A549 (cell line): ENCODE data around the gene RGMB. TPM values are rescaled to one million over a fixed set of nuclear protein-coding genes. Genes with fewer than 3 reads are reported as not detected.

Experiments
- ATAC-seq, 2 experiments: fragments of 200-7000 bp in 1 of 2; fragments of >200 bp in 1 of 2; cut with Nextera tagmentation in 1 of 2; cut with Tn5 transposase in 1 of 2; 3 replicates each; pipeline versions ENCODE4 v1.8.0 to v1.9.1; 2018 to 2020; ENCODE audit warnings: mild to moderate bottlenecking in 1 of 2, moderate library complexity in 1 of 2
- CTCF ChIA-PET: fragments of 300-600 bp; sonication (Branson Sonifier 250); formaldehyde crosslinking; extraction: SDS; loops from one replicate; lab custom pipeline; 2021; ENCODE audit warnings: antibody characterized with exemption, inconsistent platforms; lab: Yijun Ruan, JAX
- POLR2A ChIA-PET: fragments of 350-600 bp; formaldehyde crosslinking; extraction: SDS; loops from one replicate; lab custom pipeline; 2021; ENCODE audit warnings: antibody characterized with exemption, inconsistent platforms; lab: Yijun Ruan, JAX
- DNase-seq, 2 experiments: peaks; one replicate each; pipeline versions ENCODE4 v3.0.0 to v3.0.0-alpha.2; 2011 to 2016; ENCODE audit warnings: low read depth in 1 of 2, low spot score in 1 of 2
- FAIRE-seq: peaks from 2 replicates; lab custom pipeline; 2011; peaks lifted over from hg19 to GRCh38; lab: Jason Lieb, UNC
- H3K27ac ChIP-seq, 2 experiments: fragments of >200 bp; sonication (Bioruptor Twin); formaldehyde crosslinking; 3 replicates each; pipeline ENCODE4 v1.5.1; 2016 to 2017
- H3K4me1 ChIP-seq: fragments of >200 bp; sonication (Bioruptor Twin); formaldehyde crosslinking; 3 replicates; pipeline ENCODE4 v1.6.1; 2016
- H3K4me2 ChIP-seq: fragments of >200 bp; sonication (Bioruptor Twin); formaldehyde crosslinking; 3 replicates; pipeline ENCODE4 v1.6.1; 2016
- H3K4me3 ChIP-seq: fragments of >200 bp; sonication (Bioruptor Twin); formaldehyde crosslinking; 3 replicates; pipeline ENCODE4 v1.5.1; 2016
- H3K9me3 ChIP-seq: fragments of >200 bp; sonication (Bioruptor Twin); formaldehyde crosslinking; 3 replicates; pipeline ENCODE4 v1.6.1; 2016
- ATOH8 ChIP-seq: fragments of 250-450 bp; sonication (Bioruptor Pico); IDR thresholded peaks from 2 replicates; pipeline ENCODE4 v1.5.0; 2020; ENCODE audit warnings: low read depth, mild to moderate bottlenecking, moderate library complexity
- CBX8 ChIP-seq: fragments of 200-600 bp; sonication (generic); IDR thresholded peaks from 2 replicates; pipeline ENCODE4 v1.6.1; 2016
- CTCF ChIP-seq: fragments of >200 bp; sonication (Bioruptor Twin); formaldehyde crosslinking; IDR thresholded peaks from 3 replicates; pipeline ENCODE4 v1.5.1; 2016
- E2F6 ChIP-seq: IDR thresholded peaks from 2 replicates; pipeline ENCODE4 v1.6.1; 2012; ENCODE audit warnings: low read depth, borderline replicate concordance
- ESRRA ChIP-seq: fragments of 150-350 bp; IDR thresholded peaks from 2 replicates; pipeline ENCODE4 v1.6.1; 2014; ENCODE audit warnings: mild to moderate bottlenecking, low read length, borderline replicate concordance
- FOSB ChIP-seq: fragments of 250-450 bp; sonication (Bioruptor Pico); IDR thresholded peaks from 2 replicates; pipeline ENCODE4 v1.5.0; 2020; ENCODE audit warnings: mild to moderate bottlenecking, moderate library complexity
- FOSL2 ChIP-seq, 2 experiments: fragments of 450-650 bp in 1 of 2; fragments of >200 bp in 1 of 2; sonication (Bioruptor Twin) in 1 of 2; formaldehyde crosslinking; IDR thresholded peaks; 2 replicates each; pipeline versions ENCODE4 v1.5.0 to v1.6.1; 2016 to 2020; ENCODE audit warnings: mild to moderate bottlenecking in 1 of 2, moderate library complexity in 1 of 2
- FOXS1 ChIP-seq: fragments of 250-450 bp; sonication (Bioruptor Pico); IDR thresholded peaks from 2 replicates; pipeline ENCODE4 v1.5.0; 2020; ENCODE audit warnings: mild to moderate bottlenecking, moderate library complexity
- JUN ChIP-seq, 2 experiments: fragments of >200 bp; sonication (Bioruptor Twin); formaldehyde crosslinking; IDR thresholded peaks; 2 replicates in 1 of 2; 3 replicates in 1 of 2; pipeline ENCODE4 v1.6.1; 2016 to 2017
- NFE2L2 ChIP-seq: fragments of 150-350 bp; conservative IDR thresholded peaks from 2 replicates; pipeline ENCODE4 v1.6.1; 2014; ENCODE audit warnings: low read length
- PBX3 ChIP-seq: IDR thresholded peaks from 2 replicates; pipeline ENCODE4 v1.6.1; 2012
- PHF8 ChIP-seq: fragments of 200-600 bp; sonication (generic); IDR thresholded peaks from 2 replicates; pipeline ENCODE4 v1.6.1; 2016; ENCODE audit warnings: low read depth, mild to moderate bottlenecking, antibody characterized with exemption, moderate library complexity, borderline replicate concordance
- RAD21 ChIP-seq, 2 experiments: fragments of >200 bp in 1 of 2; sonication (Bioruptor Twin) in 1 of 2; formaldehyde crosslinking in 1 of 2; IDR thresholded peaks in 1 of 2; conservative IDR thresholded peaks in 1 of 2; 2 replicates in 1 of 2; 3 replicates in 1 of 2; pipeline ENCODE4 v1.6.1; 2012 to 2018; ENCODE audit warnings: inconsistent platforms in 1 of 2
- SMC3 ChIP-seq: fragments of >200 bp; sonication (Bioruptor Twin); formaldehyde crosslinking; IDR thresholded peaks from 3 replicates; pipeline ENCODE4 v1.6.1; 2018; ENCODE audit warnings: inconsistent platforms
- SREBF2 ChIP-seq: fragments of 450-650 bp; IDR thresholded peaks from 2 replicates; pipeline ENCODE4 v1.6.1; 2014; ENCODE audit warnings: mild to moderate bottlenecking, moderate library complexity
- WGBS: methylation state at CpG from one replicate; pipeline ENCODE4 v1.1.6; 2017; ENCODE audit errors: missing lambda C conversion rate; 5-methylcytosine and 5-hydroxymethylcytosine counted together
- polyA plus RNA-seq, 4 experiments: library from polyadenylated mRNA; depleted of rRNA in 3 of 4; stranded (reverse); fragments of >200 nt; fragmentation: RNase III in 1 of 4; extraction: RNeasy Plus Mini Kit Qiagen cat#74134 plus additional on column Dnase treatment in 1 of 4; gene quantifications; 2 replicates in 3 of 4; 3 replicates in 1 of 4; pipeline ENCODE4 v1.2.3, GENCODE V29; 2011 to 2017
- TF ChIP-seq, protein P1 (sequence below): fragments of >200 bp; sonication (Bioruptor Twin); formaldehyde crosslinking; IDR thresholded peaks from 3 replicates; pipeline ENCODE4 v1.6.1; 2016

The RGMB gene
- polyA plus RNA-seq, 2 of the 4 experiments (the other 2 are of a cell fraction), result 5.3 to 5.6 TPM

GRCh38 chr5:98768960-98769209 lies 4.6 kb upstream of the RGMB start:
- POLR2A ChIA-PET, result no interaction called here
- H3K27ac ChIP-seq, result peak overlapping the region; percentile 4 to 83; a peak in 4 of 6 replicates
- TF ChIP-seq FOSL2 (IDR thresholded peaks at IDR 0.05), result no peak
- TF ChIP-seq FOSL2 (CRISPR knock-in tag; IDR thresholded peaks at IDR 0.05), result no peak
- TF ChIP-seq SREBF2, result no peak
- no peak for TF ChIP-seq CBX8
- peak; percentile 77 for TF ChIP-seq CTCF
- no peak for TF ChIP-seq FOSB (CRISPR knock-in tag)
- TF ChIP-seq ATOH8 (CRISPR knock-in tag), result no peak
- CTCF ChIA-PET, result interaction anchor here (0.6 to 7.3 kb wide), 29 partner anchors 9 to 1589 kb away, joined by 3 to 127 read pairs (median 4); no protein-coding TSS in a partner anchor
- ATAC-seq (no peak), DNase-seq (no peak), FAIRE-seq (no peak)
- peak overlapping the region; percentile 99 for H3K4me2 ChIP-seq
- WGBS, result 0% methylated on average over 8 of the region's 31 CpGs
- H3K4me3 ChIP-seq, result peak overlapping the region; percentile 65
- H3K4me1 ChIP-seq, result peaks cover 10% of the 10 kb centered on the region; the same call in 2 of the 3 replicates
- H3K9me3 ChIP-seq, result no peaks in the 10 kb centered on the region

DNA sequence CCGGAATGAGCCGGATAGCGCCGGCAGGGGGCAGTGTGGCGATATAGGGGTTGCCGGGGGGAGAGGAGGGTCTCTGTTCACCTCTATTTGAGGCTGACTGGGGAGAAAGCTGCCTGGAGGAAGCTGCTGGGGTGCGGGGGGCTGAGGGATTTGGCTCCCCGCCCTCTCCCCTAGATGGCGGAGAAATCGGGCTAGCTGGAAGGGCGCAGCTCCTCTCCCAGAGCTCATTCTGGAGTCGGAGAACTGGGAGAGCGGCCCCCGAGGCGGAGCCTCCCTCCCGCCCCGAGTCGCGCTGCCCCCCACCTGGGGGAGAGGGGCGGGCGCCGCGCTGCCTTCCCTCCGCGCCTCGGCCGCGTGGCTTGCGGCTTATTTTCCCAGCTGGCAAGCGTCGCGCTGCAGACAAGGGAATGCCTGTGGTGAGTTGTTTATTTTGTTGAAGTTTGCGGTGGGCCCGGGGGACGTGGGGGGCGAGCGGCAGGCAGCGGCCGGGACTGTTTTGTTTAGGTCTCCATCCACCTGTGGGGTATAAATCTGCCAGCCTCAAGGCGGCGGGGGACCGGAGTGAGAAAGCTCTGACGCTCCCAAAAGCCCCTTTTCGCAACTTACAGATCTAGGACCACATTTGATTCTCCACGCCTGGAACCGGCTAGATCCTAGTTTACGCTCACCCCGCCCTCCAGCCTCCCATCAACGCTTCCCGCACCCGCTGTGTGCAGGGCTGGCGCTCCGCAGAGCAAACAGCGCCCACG lies 4.1 kb upstream of the RGMB start:
- POLR2A ChIA-PET, result no interaction called here
- DNase-seq (peak; percentile 16 to 24), FAIRE-seq (no peak), ATAC-seq (0 out of 6 replicates have a peak, but pooled peaks of 1 of the 2 experiments have one; percentile 4)
- peak overlapping the region; percentile 68 to 83; a peak in 5 of 6 replicates for H3K27ac ChIP-seq
- no peaks in the 10 kb centered on the region for H3K9me3 ChIP-seq
- CTCF ChIA-PET, result interaction anchor here (0.6 to 7.3 kb wide), 25 partner anchors 8 to 1589 kb away, joined by 3 to 127 read pairs (median 5); no protein-coding TSS in a partner anchor
- peak overlapping the region; percentile 99 for H3K4me2 ChIP-seq
- H3K4me3 ChIP-seq, result peak overlapping the region; percentile 65
- TF ChIP-seq, protein P1, sequence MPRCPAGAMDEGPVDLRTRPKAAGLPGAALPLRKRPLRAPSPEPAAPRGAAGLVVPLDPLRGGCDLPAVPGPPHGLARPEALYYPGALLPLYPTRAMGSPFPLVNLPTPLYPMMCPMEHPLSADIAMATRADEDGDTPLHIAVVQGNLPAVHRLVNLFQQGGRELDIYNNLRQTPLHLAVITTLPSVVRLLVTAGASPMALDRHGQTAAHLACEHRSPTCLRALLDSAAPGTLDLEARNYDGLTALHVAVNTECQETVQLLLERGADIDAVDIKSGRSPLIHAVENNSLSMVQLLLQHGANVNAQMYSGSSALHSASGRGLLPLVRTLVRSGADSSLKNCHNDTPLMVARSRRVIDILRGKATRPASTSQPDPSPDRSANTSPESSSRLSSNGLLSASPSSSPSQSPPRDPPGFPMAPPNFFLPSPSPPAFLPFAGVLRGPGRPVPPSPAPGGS, result no peak
- TF ChIP-seq E2F6 (peak; percentile 43; the same call in 1 of the 2 replicates), CTCF (peak; percentile 34; the same call in 2 of the 3 replicates), PHF8 (0 out of 2 replicates have a peak, but pooled peaks have one; percentile 22), RAD21 (conservative IDR thresholded peaks at IDR 0.05 in 1 of 2, IDR thresholded peaks at IDR 0.05 in 1 of 2) (0 out of 5 replicates have a peak, but pooled peaks of 1 of the 2 experiments have one; percentile 19), SMC3 (peak; percentile 38; the same call in 1 of the 3 replicates)
- 1% methylated on average over 23 of the region's 55 CpGs for WGBS
- H3K4me1 ChIP-seq, result peaks cover 10% of the 10 kb centered on the region; the same call in 2 of the 3 replicates

DNA sequence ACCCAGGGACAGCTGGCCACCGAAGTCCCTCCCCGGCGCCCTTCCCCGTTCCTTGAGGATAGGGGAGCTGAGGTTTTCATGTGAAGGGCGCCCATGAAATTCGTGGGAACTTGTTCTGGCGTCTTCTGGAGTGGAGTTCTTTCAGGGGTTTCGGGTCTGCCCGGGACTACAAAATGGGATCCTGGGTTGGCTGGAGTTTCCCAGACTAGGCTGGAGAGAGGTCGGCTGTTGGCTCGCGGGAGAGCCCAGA lies 3.6 kb upstream of the RGMB start:
- Histone ChIP-seq H3K27ac (peak overlapping the region; percentile 68 to 83; a peak in 5 of 6 replicates), H3K4me2 (peak overlapping the region; percentile 99), H3K9me3 (no peaks in the 10 kb centered on the region), H3K4me3 (peak overlapping the region; percentile 65), H3K4me1 (peaks cover 10% of the 10 kb centered on the region; the same call in 2 of the 3 replicates)
- ATAC-seq, result no peak
- DNase-seq, result peak in 1 of 2 experiments; percentile 42
- ChIA-PET CTCF (interaction anchor here (0.9 to 7.3 kb wide), 16 partner anchors 8 to 1609 kb away, joined by 3 to 127 read pairs (median 5); no protein-coding TSS in a partner anchor), POLR2A (no interaction called here)
- FAIRE-seq, result no peak
- WGBS, result 0% methylated on average over 11 of the region's 12 CpGs
- no peak for TF ChIP-seq ESRRA
- no peak for TF ChIP-seq FOXS1
- no peak for TF ChIP-seq JUN (IDR thresholded peaks at IDR 0.05)
- no peak for TF ChIP-seq NFE2L2
- no peak for TF ChIP-seq PHF8
- TF ChIP-seq SMC3, result no peak
- no peak for TF ChIP-seq PBX3
- TF ChIP-seq ATOH8 (CRISPR knock-in tag), result no peak
